Neural crest cell (in vitro differentiated cells): ENCODE results near the gene SRSF2. TPM values are rescaled to one million over a fixed set of nuclear protein-coding genes. Genes with fewer than 3 reads are reported as not detected.
A peak's percentile ranks its signal among the peaks of the same experiment; 100 is the strongest.

ENCODE experiments used
- DNase-seq: peaks from one replicate; pipeline ENCODE4 v3.0.0; 2021; ENCODE audit warnings: low read depth, mixed read lengths, low spot score
- H3K27ac Mint-ChIP-seq: one replicate; pipeline ENCODE4 v1.8.0; 2021; ENCODE audit warnings: mild to moderate bottlenecking, mixed read lengths; ENCODE audit not compliant: unreplicated experiment
- H3K27me3 Mint-ChIP-seq: 2 replicates; pipeline ENCODE4 v1.8.0; 2021; ENCODE audit warnings: low read depth, mild to moderate bottlenecking, mixed read lengths
- H3K36me3 Mint-ChIP-seq: 2 replicates; pipeline ENCODE4 v1.8.0; 2021; ENCODE audit warnings: low read depth, mild to moderate bottlenecking, mixed read lengths
- H3K4me1 Mint-ChIP-seq: 2 replicates; pipeline ENCODE4 v1.8.0; 2021; ENCODE audit warnings: mixed read lengths
- H3K4me3 Mint-ChIP-seq: one replicate; pipeline ENCODE4 v1.8.0; 2021; ENCODE audit warnings: mild to moderate bottlenecking, mixed read lengths
- H3K9me3 Mint-ChIP-seq: 2 replicates; pipeline ENCODE4 v1.8.0; 2021; ENCODE audit warnings: mixed read lengths
- total RNA-seq: library from RNA; stranded (reverse); gene quantifications from 2 replicates; pipeline ENCODE4 v1.2.1, GENCODE V29; 2021
- TF ChIP-seq, protein P1 (sequence below): fragments of 200-600 bp; sonication (generic); conservative IDR thresholded peaks from 2 replicates; pipeline ENCODE4 v1.5.0; 2021; ENCODE audit warnings: antibody characterized with exemption, mild to moderate bottlenecking

Gene SRSF2
- total RNA-seq, 1 donor from 2014 or later = 453 TPM

- Mint-ChIP-seq H3K4me3 (peak overlapping the region; percentile 90), H3K4me1 (peaks cover 40% of the 10 kb centered on the region), H3K27ac (peak overlapping the region; percentile 89), H3K36me3 (no peaks in the 10 kb centered on the region), H3K27me3 (peaks cover 3% of the 10 kb centered on the region), H3K9me3 (no peaks in the 10 kb centered on the region)
- TF ChIP-seq, protein P1, sequence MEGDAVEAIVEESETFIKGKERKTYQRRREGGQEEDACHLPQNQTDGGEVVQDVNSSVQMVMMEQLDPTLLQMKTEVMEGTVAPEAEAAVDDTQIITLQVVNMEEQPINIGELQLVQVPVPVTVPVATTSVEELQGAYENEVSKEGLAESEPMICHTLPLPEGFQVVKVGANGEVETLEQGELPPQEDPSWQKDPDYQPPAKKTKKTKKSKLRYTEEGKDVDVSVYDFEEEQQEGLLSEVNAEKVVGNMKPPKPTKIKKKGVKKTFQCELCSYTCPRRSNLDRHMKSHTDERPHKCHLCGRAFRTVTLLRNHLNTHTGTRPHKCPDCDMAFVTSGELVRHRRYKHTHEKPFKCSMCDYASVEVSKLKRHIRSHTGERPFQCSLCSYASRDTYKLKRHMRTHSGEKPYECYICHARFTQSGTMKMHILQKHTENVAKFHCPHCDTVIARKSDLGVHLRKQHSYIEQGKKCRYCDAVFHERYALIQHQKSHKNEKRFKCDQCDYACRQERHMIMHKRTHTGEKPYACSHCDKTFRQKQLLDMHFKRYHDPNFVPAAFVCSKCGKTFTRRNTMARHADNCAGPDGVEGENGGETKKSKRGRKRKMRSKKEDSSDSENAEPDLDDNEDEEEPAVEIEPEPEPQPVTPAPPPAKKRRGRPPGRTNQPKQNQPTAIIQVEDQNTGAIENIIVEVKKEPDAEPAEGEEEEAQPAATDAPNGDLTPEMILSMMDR = no peak
- DNase-seq = no peak
These were observed 27.8 kb downstream of the SRSF2 start for GRCh38 chr17:76709077-76709950.

GRCh38 chr17:76707985-76708807 lies 28.9 kb downstream of the SRSF2 start:
- Mint-ChIP-seq H3K9me3 (no peaks in the 10 kb centered on the region), H3K4me3 (peak overlapping the region; percentile 90), H3K4me1 (peaks cover 40% of the 10 kb centered on the region), H3K27ac (peak overlapping the region; percentile 62), H3K36me3 (no peaks in the 10 kb centered on the region), H3K27me3 (peaks cover 3% of the 10 kb centered on the region)
- TF ChIP-seq, protein P1 = peak; percentile 54
- DNase-seq = peak; percentile 70

DNA sequence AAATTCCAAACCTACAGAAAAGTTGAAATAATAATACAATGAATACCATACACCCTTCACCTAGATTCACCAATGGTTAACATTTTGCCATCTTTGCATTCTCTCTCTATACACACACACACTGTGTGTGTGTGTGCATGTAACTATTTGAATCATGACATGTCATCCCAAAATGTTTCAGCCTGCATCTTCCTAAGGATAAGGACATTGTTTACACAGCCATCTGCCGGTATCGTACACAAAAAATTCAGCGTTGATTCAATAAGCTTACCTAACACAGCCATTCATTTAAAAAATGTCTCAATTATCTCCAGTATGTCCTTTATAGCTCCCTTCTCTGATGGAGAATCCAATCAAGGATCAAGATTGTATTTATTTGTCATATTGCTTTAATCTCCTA lies 30.3 kb downstream of the SRSF2 start:
- no peak overlapping the region for H3K27ac Mint-ChIP-seq

GRCh38 chr17:76704805-76705204 lies 32.3 kb downstream of the SRSF2 start:
- no peak for DNase-seq
- peak overlapping the region; percentile 24 for H3K4me3 Mint-ChIP-seq
- no peak overlapping the region for H3K27ac Mint-ChIP-seq
- H3K36me3 Mint-ChIP-seq = no peaks in the 10 kb centered on the region
- peaks cover 52% of the 10 kb centered on the region for H3K4me1 Mint-ChIP-seq
- TF ChIP-seq, protein P1 = no peak
- H3K9me3 Mint-ChIP-seq = no peaks in the 10 kb centered on the region
- H3K27me3 Mint-ChIP-seq = peaks cover 3% of the 10 kb centered on the region

More for the DNA sequence above, 30.3 kb downstream of the SRSF2 start:
- Mint-ChIP-seq H3K27me3 (peaks cover 3% of the 10 kb centered on the region), H3K36me3 (no peaks in the 10 kb centered on the region), H3K9me3 (no peaks in the 10 kb centered on the region), H3K4me1 (peaks cover 46% of the 10 kb centered on the region), H3K4me3 (peak overlapping the region; percentile 28)
- no peak for DNase-seq
- TF ChIP-seq, protein P1 = no peak

DNA sequence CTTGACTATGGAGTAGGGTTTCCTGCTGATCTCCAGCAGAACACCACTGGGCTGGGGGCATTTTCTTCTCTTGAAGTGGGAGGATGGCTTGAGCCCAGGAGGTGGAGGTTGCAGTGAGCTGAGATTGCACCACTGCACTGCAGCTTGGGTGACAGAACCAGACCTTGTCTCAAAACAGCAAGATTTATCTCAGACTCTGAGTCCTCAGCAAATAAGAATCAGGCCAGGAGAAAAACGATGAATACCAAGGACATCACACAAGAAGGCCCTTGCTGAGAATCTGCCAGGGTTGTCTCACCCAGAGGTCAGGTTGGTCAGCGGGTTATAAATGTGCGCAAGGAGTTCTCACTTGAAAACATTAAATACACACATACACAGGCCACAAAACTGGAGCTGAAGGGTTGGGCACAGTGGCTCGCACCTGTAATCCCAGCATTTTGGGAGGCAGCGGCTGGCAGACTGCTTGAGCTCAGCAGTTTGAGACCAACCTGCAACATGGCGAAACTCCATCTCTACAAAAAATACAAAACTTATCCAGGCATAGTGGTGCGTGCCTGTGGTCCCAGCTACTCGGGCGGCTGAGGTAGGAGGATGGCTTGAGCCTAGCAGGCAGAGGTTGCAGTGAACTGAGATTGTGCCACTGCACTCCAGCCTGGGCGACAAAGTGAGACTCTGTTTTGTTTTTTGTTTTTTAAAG lies 34.0 kb downstream of the SRSF2 start:
- Mint-ChIP-seq H3K9me3 (no peaks in the 10 kb centered on the region), H3K4me1 (peaks cover 46% of the 10 kb centered on the region), H3K27ac (no peak overlapping the region), H3K27me3 (no peaks in the 10 kb centered on the region), H3K4me3 (no peak overlapping the region), H3K36me3 (no peaks in the 10 kb centered on the region)
- DNase-seq = no peak
- TF ChIP-seq, protein P1 = no peak
